Nephron (organoid): ENCODE results near the gene CRYZ.
"Not testable (repeated sequence)": the region's sequence is repeated elsewhere in the genome, so short reads cannot be mapped to it uniquely, and the experiment has no call there.

Experiments
- H3K27ac Mint-ChIP-seq, 3 experiments: 2 replicates each; pipeline ENCODE4 v1.8.0; 2020; ENCODE audit warnings: mixed read lengths in 3 of 3, mild to moderate bottlenecking in 2 of 3, moderate library complexity in 1 of 3
- H3K27me3 Mint-ChIP-seq: 2 replicates; pipeline ENCODE4 v1.8.0; 2021; ENCODE audit warnings: low read depth, mild to moderate bottlenecking, moderate library complexity, mixed read lengths
- H3K36me3 Mint-ChIP-seq: 2 replicates; pipeline ENCODE4 v1.8.0; 2020; ENCODE audit warnings: low read depth, mixed read lengths
- H3K4me1 Mint-ChIP-seq: 2 replicates; pipeline ENCODE4 v1.8.0; 2020; ENCODE audit warnings: mixed read lengths
- H3K4me3 Mint-ChIP-seq, 3 experiments: 2 replicates each; pipeline ENCODE4 v1.8.0; 2020; ENCODE audit warnings: mild to moderate bottlenecking in 3 of 3, mixed read lengths in 3 of 3, moderate library complexity in 2 of 3
- H3K9me3 Mint-ChIP-seq: 2 replicates; pipeline ENCODE4 v1.8.0; 2020; ENCODE audit warnings: mixed read lengths
- TF ChIP-seq, protein P1 (sequence below), 3 experiments: fragments of 200-600 bp; sonication (generic); IDR thresholded peaks; one replicate each; pipeline ENCODE4 v1.5.0; 2021; ENCODE audit warnings: antibody characterized with exemption in 3 of 3; ENCODE audit not compliant: unreplicated experiment in 3 of 3

Gene CRYZ

DNA sequence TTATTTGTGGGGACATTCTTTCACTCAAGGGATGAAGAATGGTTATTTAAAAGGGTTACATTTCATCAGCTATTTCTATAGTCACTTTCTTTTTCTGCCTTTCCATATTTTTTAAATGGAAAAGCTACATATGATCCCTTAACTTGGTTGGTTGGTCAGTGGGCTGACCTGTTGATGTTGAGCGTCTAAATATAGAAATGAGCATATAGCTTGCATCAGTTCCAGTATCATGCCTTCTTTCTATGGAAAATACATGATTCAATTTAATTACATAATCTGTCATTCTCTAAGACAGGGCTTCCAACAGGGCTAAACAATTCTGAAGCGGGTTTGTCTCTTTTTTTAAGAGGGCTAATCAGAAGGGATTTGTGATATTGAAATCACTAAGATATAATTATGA, 40.7 kb upstream of the CRYZ start:
- Mint-ChIP-seq H3K27me3 (no peaks in the 10 kb centered on the region), H3K4me1 (no peaks in the 10 kb centered on the region), H3K4me3 (no peak overlapping the region), H3K9me3 (no peaks in the 10 kb centered on the region), H3K27ac (no peak overlapping the region), H3K36me3 (no peaks in the 10 kb centered on the region)
- TF ChIP-seq, protein P1, sequence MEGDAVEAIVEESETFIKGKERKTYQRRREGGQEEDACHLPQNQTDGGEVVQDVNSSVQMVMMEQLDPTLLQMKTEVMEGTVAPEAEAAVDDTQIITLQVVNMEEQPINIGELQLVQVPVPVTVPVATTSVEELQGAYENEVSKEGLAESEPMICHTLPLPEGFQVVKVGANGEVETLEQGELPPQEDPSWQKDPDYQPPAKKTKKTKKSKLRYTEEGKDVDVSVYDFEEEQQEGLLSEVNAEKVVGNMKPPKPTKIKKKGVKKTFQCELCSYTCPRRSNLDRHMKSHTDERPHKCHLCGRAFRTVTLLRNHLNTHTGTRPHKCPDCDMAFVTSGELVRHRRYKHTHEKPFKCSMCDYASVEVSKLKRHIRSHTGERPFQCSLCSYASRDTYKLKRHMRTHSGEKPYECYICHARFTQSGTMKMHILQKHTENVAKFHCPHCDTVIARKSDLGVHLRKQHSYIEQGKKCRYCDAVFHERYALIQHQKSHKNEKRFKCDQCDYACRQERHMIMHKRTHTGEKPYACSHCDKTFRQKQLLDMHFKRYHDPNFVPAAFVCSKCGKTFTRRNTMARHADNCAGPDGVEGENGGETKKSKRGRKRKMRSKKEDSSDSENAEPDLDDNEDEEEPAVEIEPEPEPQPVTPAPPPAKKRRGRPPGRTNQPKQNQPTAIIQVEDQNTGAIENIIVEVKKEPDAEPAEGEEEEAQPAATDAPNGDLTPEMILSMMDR (IDR thresholded peaks at IDR 0.05; ENCODE audit: unreplicated experiment in 3 of 3), result no peak

DNA sequence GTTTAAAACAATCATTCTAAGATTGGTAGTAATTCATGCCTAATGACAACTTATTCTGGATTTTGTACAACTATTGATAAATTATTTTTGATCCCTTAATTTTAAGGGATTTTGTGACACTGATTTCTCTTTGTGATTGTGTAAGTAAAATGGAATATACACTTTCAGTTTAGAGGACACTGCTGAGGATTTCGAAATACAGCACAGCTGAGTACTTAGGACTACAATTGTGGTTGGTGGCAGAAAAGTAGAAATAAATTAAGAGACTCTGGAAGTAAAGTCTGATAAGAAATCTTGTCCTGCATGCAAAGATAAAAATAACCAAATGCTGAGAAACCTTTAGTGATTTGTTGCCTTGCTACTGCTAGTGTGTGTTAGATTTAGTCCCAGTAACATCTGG, 40.1 kb upstream of the CRYZ start:
- H3K9me3 Mint-ChIP-seq, result no peaks in the 10 kb centered on the region

DNA sequence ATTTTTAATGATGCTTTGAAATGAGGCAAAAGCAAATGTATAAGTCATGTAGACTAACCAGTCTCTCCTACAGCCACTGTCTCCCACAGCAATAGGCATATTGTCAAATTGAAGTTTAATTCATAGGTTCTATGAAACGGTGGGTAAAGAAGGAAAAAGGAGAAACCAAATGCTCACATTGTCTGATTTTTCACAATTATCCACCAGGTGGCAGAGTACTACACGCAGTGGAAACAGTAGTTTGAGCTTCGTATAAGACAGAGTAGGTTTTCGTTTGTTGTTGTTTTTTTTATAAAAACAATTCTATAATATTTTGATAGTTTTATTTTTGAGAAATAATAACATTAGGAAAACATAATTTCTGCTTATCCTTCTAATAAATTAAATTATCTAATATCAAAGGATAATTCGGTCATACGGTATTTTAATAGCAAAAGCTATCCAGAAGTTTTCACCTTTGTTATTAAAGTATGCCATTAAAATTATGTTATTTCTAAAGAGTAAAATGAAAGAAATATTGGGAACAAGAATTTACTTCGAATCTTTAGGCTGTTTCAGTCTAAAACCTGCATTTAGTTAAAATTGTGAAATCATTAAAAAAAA, 39.2 kb upstream of the CRYZ start:
- TF ChIP-seq, protein P1 (IDR thresholded peaks at IDR 0.05; ENCODE audit: unreplicated experiment in 3 of 3), result peak; percentile 66 to 77 (median 68)
- Mint-ChIP-seq H3K4me1 (no peaks in the 10 kb centered on the region), H3K27me3 (no peaks in the 10 kb centered on the region), H3K4me3 (no peak overlapping the region), H3K9me3 (no peaks in the 10 kb centered on the region), H3K27ac (no peak overlapping the region), H3K36me3 (no peaks in the 10 kb centered on the region)

More for the DNA sequence above, 40.1 kb upstream of the CRYZ start:
- H3K4me3 Mint-ChIP-seq, result no peak overlapping the region
- TF ChIP-seq, protein P1 (IDR thresholded peaks at IDR 0.05; ENCODE audit: unreplicated experiment in 3 of 3), result no peak
- no peaks in the 10 kb centered on the region for H3K27me3 Mint-ChIP-seq
- H3K36me3 Mint-ChIP-seq, result no peaks in the 10 kb centered on the region
- H3K27ac Mint-ChIP-seq, result no peak overlapping the region
- H3K4me1 Mint-ChIP-seq, result no peaks in the 10 kb centered on the region

DNA sequence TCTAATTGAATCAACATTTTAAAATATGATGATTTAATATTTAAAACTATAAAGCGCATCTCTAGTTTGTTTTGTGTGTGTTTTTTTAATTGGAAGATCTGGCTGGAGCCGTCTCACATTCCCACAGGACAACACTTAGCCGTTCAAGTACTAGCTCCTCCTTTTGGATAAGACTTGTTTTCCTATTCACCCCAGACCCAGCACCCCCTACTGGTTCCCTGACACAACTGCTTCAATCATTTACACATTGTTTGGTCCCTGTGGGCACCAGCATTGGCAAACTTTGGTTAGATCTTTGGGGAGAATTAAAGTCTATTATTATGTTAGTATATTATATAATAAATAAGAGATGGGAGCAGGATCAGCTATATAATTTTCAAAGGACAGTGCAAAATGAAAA, 34.6 kb upstream of the CRYZ start:
- H3K9me3 Mint-ChIP-seq, result no peaks in the 10 kb centered on the region
- TF ChIP-seq, protein P1 (IDR thresholded peaks at IDR 0.05; ENCODE audit: unreplicated experiment in 3 of 3), result no peak
- peaks cover 4% of the 10 kb centered on the region for H3K36me3 Mint-ChIP-seq
- no peak overlapping the region for H3K4me3 Mint-ChIP-seq
- no peaks in the 10 kb centered on the region for H3K27me3 Mint-ChIP-seq
- H3K27ac Mint-ChIP-seq, result no peak overlapping the region
- H3K4me1 Mint-ChIP-seq, result no peaks in the 10 kb centered on the region

GRCh38 chr1:74766579-74766978, 33.7 kb upstream of the CRYZ start:
- H3K4me1 Mint-ChIP-seq, result no peaks in the 10 kb centered on the region
- H3K9me3 Mint-ChIP-seq, result no peaks in the 10 kb centered on the region
- TF ChIP-seq, protein P1 (IDR thresholded peaks at IDR 0.05; ENCODE audit: unreplicated experiment in 3 of 3), result no peak
- no peaks in the 10 kb centered on the region for H3K27me3 Mint-ChIP-seq
- peaks cover 7% of the 10 kb centered on the region for H3K36me3 Mint-ChIP-seq
- no peak overlapping the region for H3K4me3 Mint-ChIP-seq
- H3K27ac Mint-ChIP-seq, result no peak overlapping the region

DNA sequence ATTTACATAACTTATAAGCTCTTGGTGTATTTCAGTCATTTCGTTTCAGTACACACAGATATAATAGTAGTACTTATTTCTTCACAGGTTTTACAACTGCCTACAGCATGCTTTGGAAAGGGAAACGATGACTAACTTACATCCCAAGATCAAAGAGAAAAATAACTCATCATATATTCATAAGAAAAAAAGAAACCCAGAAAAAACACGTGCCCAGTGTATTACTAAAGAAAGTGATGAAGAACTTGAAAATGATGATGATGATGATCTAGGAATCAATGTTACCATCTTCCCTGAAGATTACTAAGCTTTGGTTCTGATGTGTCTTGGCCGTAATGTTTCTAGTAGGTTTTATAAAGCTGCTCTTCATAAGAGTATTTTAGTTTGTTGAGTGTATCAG, 31.0 kb upstream of the CRYZ start:
- H3K9me3 Mint-ChIP-seq, result no peaks in the 10 kb centered on the region
- peaks cover 25% of the 10 kb centered on the region for H3K36me3 Mint-ChIP-seq
- H3K27me3 Mint-ChIP-seq, result no peaks in the 10 kb centered on the region
- H3K27ac Mint-ChIP-seq, result no peak overlapping the region
- no peak overlapping the region for H3K4me3 Mint-ChIP-seq
- TF ChIP-seq, protein P1 (IDR thresholded peaks at IDR 0.05; ENCODE audit: unreplicated experiment in 3 of 3), result no peak
- H3K4me1 Mint-ChIP-seq, result no peaks in the 10 kb centered on the region

- H3K9me3 Mint-ChIP-seq, result peaks cover 23% of the 10 kb centered on the region
- H3K36me3 Mint-ChIP-seq, result peaks cover 87% of the 10 kb centered on the region
- not testable (repeated sequence) for H3K4me3 Mint-ChIP-seq, H3K4me1 Mint-ChIP-seq, H3K27ac Mint-ChIP-seq, H3K27me3 Mint-ChIP-seq
Measured at GRCh38 chr1:74756650-74757049, 23.8 kb upstream of the CRYZ start.
